Upper lobe of left lung (tissue), 6 donors: Measurements from ENCODE around the gene GINS2. TPM values are rescaled to one million over a fixed set of nuclear protein-coding genes. Genes with fewer than 3 reads are reported as not detected.
A peak's percentile ranks its signal among the peaks of the same experiment; 100 is the strongest.

Experiments used
- ATAC-seq, 2 donors: fragments of 200-7000 bp; cut with Tn5 transposase; one replicate each; pipeline ENCODE4 v1.9.1; 2022; ENCODE audit warnings: mild to moderate bottlenecking in 2 of 2, moderate library complexity in 2 of 2; ENCODE audit not compliant: low FRiP score in 2 of 2
- DNase-seq, 2 donors: peaks; one replicate each; pipeline ENCODE4 v3.0.0-alpha.2; 2019 to 2020
- H3K27ac ChIP-seq, 4 donors: fragments of 200-600 bp; sonication (generic); one replicate each; pipeline ENCODE4 v1.5.1; 2016 to 2019
- H3K27me3 ChIP-seq, 4 donors: fragments of 200-600 bp; sonication (generic); one replicate each; pipeline ENCODE4 v1.5.1; 2017 to 2019
- H3K36me3 ChIP-seq, 4 donors: fragments of 200-600 bp; sonication (generic); one replicate each; pipeline ENCODE4 v1.5.1; 2016 to 2019
- H3K4me1 ChIP-seq, 4 donors: fragments of 200-600 bp; sonication (generic); one replicate each; pipeline ENCODE4 v1.5.1; 2018 to 2019
- H3K4me3 ChIP-seq, 4 donors: fragments of 200-600 bp; sonication (generic); one replicate each; pipeline ENCODE4 v1.5.1; 2017 to 2019; ENCODE audit warnings: mild to moderate bottlenecking in 2 of 4, moderate library complexity in 1 of 4
- H3K9me3 ChIP-seq, 4 donors: fragments of 200-600 bp; sonication (generic); one replicate each; pipeline ENCODE4 v1.5.1; 2018 to 2019
- CTCF ChIP-seq, 6 experiments: fragments of 450-650 bp in 4 of 6; fragments of 200-600 bp in 2 of 6; sonication (generic) in 2 of 6; IDR thresholded peaks; one replicate each; pipeline ENCODE4 v1.5.1; 2016 to 2019; ENCODE audit warnings: antibody characterized with exemption in 6 of 6
- EP300 ChIP-seq, 4 donors: sonication (generic); formaldehyde crosslinking; IDR thresholded peaks; one replicate each; pipeline ENCODE4 v1.5.1; 2017; ENCODE audit warnings: antibody characterized with exemption in 4 of 4, control low read depth in 2 of 4
- POLR2A ChIP-seq, 4 donors: fragments of 450-650 bp; IDR thresholded peaks; one replicate each; pipeline ENCODE4 v1.5.1; 2016 to 2017; ENCODE audit warnings: antibody characterized with exemption in 4 of 4, mild to moderate bottlenecking in 2 of 4
- POLR2AphosphoS5 ChIP-seq, 2 donors: sonication (generic); formaldehyde crosslinking; IDR thresholded peaks; one replicate each; pipeline ENCODE4 v1.5.1; 2017; ENCODE audit warnings: antibody characterized with exemption in 2 of 2
- whole genome bisulfite sequencing, 2 donors: methylation state at CpG; one replicate each; pipeline ENCODE4 v1.1.5; 2017 to 2018; 5-methylcytosine and 5-hydroxymethylcytosine counted together
- total RNA-seq, 6 donors: library from RNA; depleted of rRNA in 4 of 6; stranded (reverse); fragments of >200 nt in 4 of 6; gene quantifications; one replicate each; pipeline versions ENCODE4 v1.1.0 to v1.2.1, GENCODE V29; 2016 to 2021
- donor health status: DM: no; HTN: no; CAD: no; lungs with moderate emphysema.
- donor health status: DM: no; HTN: yes; CAD: no; lungs with severe emphysema.

Gene GINS2
- total RNA-seq, 6 donors from 2014 or later = 0.39 to 0.91 (median 0.75) TPM; not detected in 2

DNA sequence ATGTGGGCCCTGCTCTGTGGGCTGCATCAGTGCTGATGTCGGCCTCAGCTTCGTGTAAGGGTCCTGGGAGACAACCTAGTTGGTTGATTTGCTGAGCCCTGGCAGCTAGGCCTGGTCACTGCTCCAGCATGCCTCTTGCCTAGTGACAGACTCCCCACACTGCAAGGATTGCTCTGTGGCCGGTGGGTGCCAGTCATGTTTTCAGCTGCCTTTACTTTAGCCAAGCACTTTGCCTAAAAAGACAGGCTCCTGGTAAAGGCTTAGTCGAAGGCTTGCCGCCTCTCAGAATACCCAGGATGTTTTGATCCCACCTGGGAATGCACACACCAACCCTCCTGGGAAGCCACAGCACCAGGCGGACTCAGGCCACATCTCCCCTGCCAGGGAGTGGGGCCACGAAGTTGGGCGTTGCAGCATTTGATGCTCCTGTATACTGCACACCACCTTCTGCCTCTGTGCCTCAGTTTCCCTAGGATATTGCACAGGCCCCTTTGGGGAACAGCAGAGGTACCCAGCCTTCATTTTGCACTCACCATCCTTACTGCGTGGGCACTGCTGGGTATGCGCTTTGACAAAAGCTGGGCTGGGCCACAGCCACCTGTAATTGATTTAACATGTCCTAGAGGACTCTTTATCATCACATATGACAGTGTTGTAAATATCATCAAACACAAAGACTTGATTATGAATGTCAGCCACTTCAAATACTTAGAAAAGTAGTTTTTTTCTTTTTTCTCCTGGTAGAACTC, 19.9 kb downstream of the GINS2 start:
- Histone ChIP-seq H3K9me3 (no peaks in the 10 kb centered on the region), H3K4me1 (peaks cover 0 to 12% (median 7%) of the 10 kb centered on the region in 4 donors), H3K27me3 (no peaks in the 10 kb centered on the region), H3K27ac (no peak overlapping the region), H3K36me3 (peaks cover 64 to 100% (median 88%) of the 10 kb centered on the region in 4 donors), H3K4me3 (no peak overlapping the region)
- no peak for TF ChIP-seq POLR2AphosphoS5 (IDR thresholded peaks at IDR 0.05)
- no peak for TF ChIP-seq POLR2A (IDR thresholded peaks at IDR 0.05)
- TF ChIP-seq EP300 (IDR thresholded peaks at IDR 0.05) = no peak
- no peak for TF ChIP-seq CTCF (IDR thresholded peaks at IDR 0.05)
- DNase-seq (peak in 1 of 2 donors; percentile 17), ATAC-seq (no peak)
- 94% methylated on average over 7 to 10 of the region's 10 CpGs for WGBS, 2 donors

- no peak overlapping the region for H3K27ac ChIP-seq
- peaks cover 70 to 100% (median 93%) of the 10 kb centered on the region in 4 donors for H3K36me3 ChIP-seq
- WGBS, 2 donors = 87 to 94% methylated on average over 14 to 15 of the region's 16 CpGs
- TF ChIP-seq EP300 (IDR thresholded peaks at IDR 0.05) (no peak), POLR2A (IDR thresholded peaks at IDR 0.05) (no peak), POLR2AphosphoS5 (IDR thresholded peaks at IDR 0.05) (no peak), CTCF (IDR thresholded peaks at IDR 0.05) (no peak)
- DNase-seq (peak in 1 of 2 donors; percentile 46), ATAC-seq (no peak)
- no peaks in the 10 kb centered on the region for H3K27me3 ChIP-seq
- H3K9me3 ChIP-seq = no peaks in the 10 kb centered on the region
- no peak overlapping the region for H3K4me3 ChIP-seq
- H3K4me1 ChIP-seq = peaks cover 0 to 3% (median 0%) of the 10 kb centered on the region in 4 donors
These were observed 20.8 kb downstream of the GINS2 start for GRCh38 chr16:85667841-85668413.

GRCh38 chr16:85667261-85667660, 21.5 kb downstream of the GINS2 start:
- WGBS, 2 donors = 85 to 92% methylated on average over 4 to 9 of the region's 9 CpGs
- Histone ChIP-seq H3K27ac (no peak overlapping the region), H3K27me3 (no peaks in the 10 kb centered on the region), H3K4me1 (no peaks in the 10 kb centered on the region), H3K36me3 (peaks cover 67 to 100% (median 93%) of the 10 kb centered on the region in 4 donors), H3K9me3 (no peaks in the 10 kb centered on the region), H3K4me3 (no peak overlapping the region)
- ATAC-seq (no peak), DNase-seq (peak in 1 of 2 donors; percentile 30)
- TF ChIP-seq CTCF (IDR thresholded peaks at IDR 0.05) = no peak
- no peak for TF ChIP-seq POLR2AphosphoS5 (IDR thresholded peaks at IDR 0.05)
- no peak for TF ChIP-seq POLR2A (IDR thresholded peaks at IDR 0.05)
- TF ChIP-seq EP300 (IDR thresholded peaks at IDR 0.05) = no peak

DNA sequence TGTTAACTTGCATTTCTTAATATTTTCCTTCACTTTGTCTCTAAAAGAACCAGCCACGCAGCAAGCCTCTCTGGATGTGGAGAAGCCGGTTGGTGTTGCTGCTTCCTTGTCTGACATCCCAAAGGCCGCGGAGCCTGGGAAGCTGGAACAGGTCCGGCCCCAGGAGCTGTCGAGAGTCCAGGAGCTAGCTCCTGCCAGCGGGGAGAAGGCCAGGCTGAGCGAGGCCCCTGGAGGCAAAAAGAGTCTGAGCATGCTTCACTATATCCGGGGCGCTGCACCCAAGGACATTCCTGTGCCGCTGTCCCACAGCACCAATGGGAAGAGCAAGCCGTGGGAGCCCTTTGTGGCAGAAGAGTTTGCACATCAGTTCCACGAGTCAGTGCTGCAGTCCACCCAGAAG, 22.8 kb downstream of the GINS2 start:
- H3K36me3 ChIP-seq = peaks cover 61 to 100% (median 95%) of the 10 kb centered on the region in 4 donors
- peak in 1 of 2 donors; percentile 54 for DNase-seq

GRCh38 chr16:85665373-85665740, 23.4 kb downstream of the GINS2 start:
- Histone ChIP-seq H3K4me3 (no peak overlapping the region), H3K27me3 (no peaks in the 10 kb centered on the region), H3K27ac (no peak overlapping the region), H3K9me3 (no peaks in the 10 kb centered on the region), H3K4me1 (peaks cover 0 to 15% (median 0%) of the 10 kb centered on the region in 4 donors), H3K36me3 (peaks cover 56 to 100% (median 92%) of the 10 kb centered on the region in 4 donors)
- WGBS, 2 donors = 93 to 96% methylated on average over 12 of the region's 12 CpGs
- DNase-seq = peak in 1 of 2 donors; percentile 15
- TF ChIP-seq POLR2A (IDR thresholded peaks at IDR 0.05) (no peak), EP300 (IDR thresholded peaks at IDR 0.05) (no peak), CTCF (IDR thresholded peaks at IDR 0.05) (no peak), POLR2AphosphoS5 (IDR thresholded peaks at IDR 0.05) (no peak)
- ATAC-seq = no peak

More for the DNA sequence above, 22.8 kb downstream of the GINS2 start:
- no peaks in the 10 kb centered on the region for H3K27me3 ChIP-seq
- no peaks in the 10 kb centered on the region for H3K9me3 ChIP-seq
- H3K4me1 ChIP-seq = peaks cover 0 to 9% (median 0%) of the 10 kb centered on the region in 4 donors
- WGBS, 2 donors = 91 to 97% methylated on average over 6 to 13 of the region's 13 CpGs
- no peak for ATAC-seq
- no peak overlapping the region for H3K4me3 ChIP-seq
- no peak for TF ChIP-seq POLR2A (IDR thresholded peaks at IDR 0.05)
- H3K27ac ChIP-seq = no peak overlapping the region
